GM18951 (cell line): Measurements from ENCODE around the gene ZFP57.
"Not testable (repeated sequence)": the region's sequence is repeated elsewhere in the genome, so short reads cannot be mapped to it uniquely, and the experiment has no call there.

Experiments used
- POLR2A ChIP-seq: IDR thresholded peaks from 4 replicates; pipeline ENCODE4 v1.6.1; 2011; ENCODE audit warnings: mild to moderate bottlenecking; ENCODE audit not compliant: insufficient read length, insufficient read depth; ENCODE audit errors: extremely low read depth
- in situ Hi-C: fragments of 300-500 bp; cut with MboI; formaldehyde crosslinking; loops from one replicate; pipeline ENCODE4 v1.12.0; 2022; ENCODE audit warnings: low sequenced_read_pairs, mixed read lengths, inconsistent platforms; ENCODE audit not compliant: unreplicated experiment

ZFP57 gene

GRCh38 chr6:29676981-29677601, 3.9 kb downstream of the ZFP57 start:
- in situ Hi-C loops = no loop called here
- no peak for TF ChIP-seq POLR2A

- in situ Hi-C loops = no loop called here
- TF ChIP-seq POLR2A = no peak
These were observed 5.4 kb downstream of the ZFP57 start for GRCh38 chr6:29675561-29675960.

GRCh38 chr6:29674008-29674407, 6.9 kb downstream of the ZFP57 start:
- in situ Hi-C loops = no loop called here
- no peak for TF ChIP-seq POLR2A

GRCh38 chr6:29673161-29673560, 7.8 kb downstream of the ZFP57 start:
- in situ Hi-C loops = no loop called here
- no peak for TF ChIP-seq POLR2A

GRCh38 chr6:29672116-29672515, 8.8 kb downstream of the ZFP57 start:
- in situ Hi-C loops = not testable (repeated sequence)

GRCh38 chr6:29671026-29671425, 9.9 kb downstream of the ZFP57 start:
- in situ Hi-C loops = no loop called here
- no peak for TF ChIP-seq POLR2A

- in situ Hi-C loops = no loop called here
- no peak for TF ChIP-seq POLR2A
These were observed 13.8 kb downstream of the ZFP57 start for GRCh38 chr6:29667158-29667557.

- in situ Hi-C loops = no loop called here
- no peak for TF ChIP-seq POLR2A
These were observed 14.2 kb downstream of the ZFP57 start for GRCh38 chr6:29666826-29667130.

- in situ Hi-C loops = no loop called here
- no peak for TF ChIP-seq POLR2A
These were observed 14.8 kb downstream of the ZFP57 start for GRCh38 chr6:29665942-29666825.

GRCh38 chr6:29663300-29664042, 17.5 kb downstream of the ZFP57 start:
- TF ChIP-seq POLR2A = no peak
- in situ Hi-C loops = no loop called here

- in situ Hi-C loops = not testable (repeated sequence)
These were observed 19.3 kb downstream of the ZFP57 start for GRCh38 chr6:29661502-29662141.

- no peak for TF ChIP-seq POLR2A
- in situ Hi-C loops = no loop called here
These were observed 19.9 kb downstream of the ZFP57 start for GRCh38 chr6:29661071-29661470.

- in situ Hi-C loops = no loop called here
- no peak for TF ChIP-seq POLR2A
These were observed 24.2 kb downstream of the ZFP57 start, which contains the start of gene MOG for GRCh38 chr6:29656798-29657197. Gene MOG (plus strand): TSS chr6:29657092. CDS start chr6:29657210, 118 bp downstream.
